LNCAP (cell line): ENCODE results near the gene MYH15.

Experiments
- CTCF ChIP-seq: fragments of 450-650 bp; IDR thresholded peaks from 2 replicates; pipeline ENCODE4 v1.5.1; 2017; ENCODE audit warnings: mild to moderate bottlenecking

Gene MYH15

GRCh38 chr3:108334701-108335100, 175.7 kb downstream of the MYH15 start:
- TF ChIP-seq CTCF, result no peak

GRCh38 chr3:108333961-108334360, 176.4 kb downstream of the MYH15 start:
- TF ChIP-seq CTCF, result no peak

GRCh38 chr3:108331792-108332191, 178.6 kb downstream of the MYH15 start:
- TF ChIP-seq CTCF, result no peak
